DOHH2 (cell line): Measurements from ENCODE around the gene ERC2.

Experiments
- CTCF ChIP-seq: fragments of 200-600 bp; sonication (generic); IDR thresholded peaks from one replicate; pipeline ENCODE4 v1.5.1; 2014; ENCODE audit warnings: antibody characterized with exemption, mild to moderate bottlenecking, low read depth, low read length; ENCODE audit not compliant: poor library complexity, severe bottlenecking
- EZH2phosphoT487 ChIP-seq: fragments of 200-600 bp; sonication (generic); IDR thresholded peaks from 2 replicates; pipeline ENCODE4 v1.6.1; 2017; ENCODE audit warnings: borderline replicate concordance, mild to moderate bottlenecking, antibody characterized with exemption, low read length, moderate library complexity, mixed read lengths

GRCh38 chr3:55802816-55803215, 665.5 kb downstream of the ERC2 start:
- TF ChIP-seq CTCF (no peak), EZH2phosphoT487 (no peak)
